ENCODE results near the gene NLRP8.
"Not testable (repeated sequence)": the region's sequence is repeated elsewhere in the genome, so short reads cannot be mapped to it uniquely, and the experiment has no call there.

The NLRP8 gene

DNA sequence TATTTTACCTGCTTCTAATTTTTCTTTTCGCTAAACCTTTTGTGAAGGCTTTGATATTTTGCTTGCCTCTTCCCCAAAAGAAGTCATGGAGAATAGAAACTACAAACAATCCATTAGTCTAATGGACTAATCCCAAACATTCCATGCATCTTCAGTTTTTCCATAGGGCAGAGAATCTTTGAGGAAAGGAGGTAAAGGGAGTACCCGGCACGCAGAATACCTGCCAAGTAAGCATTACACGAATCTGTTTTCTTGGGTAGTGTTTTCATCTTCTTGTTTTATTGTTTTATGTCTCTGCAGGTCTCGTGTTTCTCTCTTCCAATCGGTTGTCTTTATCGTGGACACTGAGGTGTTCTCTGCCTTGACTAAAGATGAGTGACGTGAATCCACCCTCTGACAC lies at the start of gene NLRP8:
TSS of gene NLRP8 (plus strand) at position 301 of the 400 bp plus-strand sequence.
- DNase-seq, result no peak

DNA sequence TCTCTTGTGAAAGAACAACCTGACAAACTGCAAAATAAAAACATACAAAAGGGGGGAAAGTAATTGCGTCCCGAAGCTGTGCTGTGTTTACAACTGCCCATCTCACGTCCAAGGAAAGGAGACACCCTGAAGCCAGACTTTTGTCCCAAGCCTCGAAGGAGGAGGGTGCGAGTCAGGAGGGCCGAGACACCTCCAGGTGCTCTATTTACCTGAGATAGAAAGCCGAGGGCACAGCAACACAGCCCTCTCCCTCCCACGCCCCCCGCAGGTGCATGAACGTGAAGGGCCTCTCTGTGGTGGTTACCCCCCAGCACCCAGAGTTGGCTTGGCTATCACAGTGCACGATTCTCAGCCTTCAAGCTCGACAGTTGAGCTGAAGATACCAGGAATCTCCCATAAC lies 48.7 kb upstream of the NLRP8 start:
- DNase-seq, result no peak

DNA sequence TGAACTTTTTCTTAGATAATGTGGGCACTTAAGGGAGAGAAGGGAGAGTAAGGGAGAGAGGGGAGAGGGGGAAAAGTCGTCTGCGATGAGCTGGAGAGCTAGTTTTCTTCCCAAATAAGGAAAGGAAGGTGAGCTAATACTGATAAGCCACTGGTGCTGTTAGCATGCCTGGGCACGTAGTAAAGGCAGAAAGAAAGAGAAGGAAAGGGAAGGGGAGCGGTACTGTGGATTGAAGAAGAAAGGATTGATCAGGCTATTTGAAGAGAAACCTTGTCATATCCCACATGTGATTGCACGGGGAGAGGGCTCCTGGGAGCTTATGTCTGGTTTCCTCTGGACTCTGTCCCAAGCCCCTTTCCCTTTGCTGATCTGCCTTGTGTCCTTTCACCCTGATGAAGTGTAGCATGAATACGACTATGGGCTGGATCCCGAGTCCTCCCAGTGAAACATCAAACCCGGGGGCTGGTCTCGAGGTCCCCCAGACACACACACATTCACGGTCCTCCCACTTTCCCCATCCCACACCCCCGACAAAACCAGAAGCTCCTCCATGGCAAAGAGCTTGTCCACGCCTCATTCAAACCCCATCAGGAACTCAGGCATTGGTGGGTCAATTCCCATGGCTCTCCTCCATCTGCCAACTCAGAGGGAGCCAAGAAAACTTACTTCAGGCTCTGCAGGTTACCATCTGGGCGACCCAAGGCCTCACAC lies 46.1 kb upstream of the NLRP8 start:
- no peak for DNase-seq

DNA sequence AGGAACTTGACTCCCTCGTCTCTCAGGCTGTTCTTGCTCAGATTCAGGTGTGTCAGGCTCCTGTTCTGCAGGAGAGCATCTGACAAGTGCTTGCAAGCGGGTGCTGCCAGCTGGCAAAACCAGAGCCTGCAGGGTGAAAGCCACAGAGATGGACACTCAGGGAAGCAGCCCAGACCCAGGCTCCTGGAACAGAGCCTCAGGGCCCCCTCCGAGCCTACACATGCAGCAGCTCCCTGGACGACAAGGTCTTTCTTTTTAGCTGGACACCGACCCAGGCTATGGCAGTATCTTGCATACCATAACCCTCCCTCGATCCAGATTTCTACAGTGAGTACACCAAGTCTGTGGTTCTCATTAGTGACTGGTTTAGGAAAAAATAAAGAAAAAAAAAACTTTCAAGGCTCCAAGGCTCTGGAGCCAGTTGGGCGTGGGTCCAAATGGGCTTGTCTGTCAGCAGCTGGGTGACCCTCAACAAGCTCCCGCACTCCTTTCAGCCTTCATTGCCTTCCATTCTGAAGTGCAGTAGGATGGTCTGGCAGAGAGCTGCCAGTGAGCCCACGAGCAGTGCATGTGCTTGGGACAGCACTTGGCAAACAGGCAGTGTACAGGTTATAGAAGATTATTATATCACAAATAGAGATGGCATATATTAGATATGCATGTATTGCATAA lies 45.4 kb upstream of the NLRP8 start:
- no peak for DNase-seq

DNA sequence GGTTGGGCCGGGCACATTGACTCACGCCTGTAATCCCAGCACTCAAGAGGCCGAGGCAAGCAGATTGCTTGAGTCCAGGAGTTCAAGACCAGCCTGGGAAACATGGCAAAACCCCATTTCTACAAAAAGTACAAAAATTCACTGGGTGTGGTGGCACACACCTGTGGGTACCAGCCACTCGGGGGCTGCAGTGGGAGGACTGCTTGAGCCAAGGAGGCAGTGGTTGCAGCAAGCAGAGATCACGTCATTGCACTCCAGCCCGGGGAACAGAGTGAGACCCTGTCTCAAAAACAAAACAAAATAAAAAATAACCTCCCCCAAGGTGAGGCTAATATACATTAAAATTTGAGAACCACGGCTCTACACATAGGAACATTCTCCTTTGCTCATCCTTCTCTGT lies 40.3 kb upstream of the NLRP8 start:
- no peak for DNase-seq

DNA sequence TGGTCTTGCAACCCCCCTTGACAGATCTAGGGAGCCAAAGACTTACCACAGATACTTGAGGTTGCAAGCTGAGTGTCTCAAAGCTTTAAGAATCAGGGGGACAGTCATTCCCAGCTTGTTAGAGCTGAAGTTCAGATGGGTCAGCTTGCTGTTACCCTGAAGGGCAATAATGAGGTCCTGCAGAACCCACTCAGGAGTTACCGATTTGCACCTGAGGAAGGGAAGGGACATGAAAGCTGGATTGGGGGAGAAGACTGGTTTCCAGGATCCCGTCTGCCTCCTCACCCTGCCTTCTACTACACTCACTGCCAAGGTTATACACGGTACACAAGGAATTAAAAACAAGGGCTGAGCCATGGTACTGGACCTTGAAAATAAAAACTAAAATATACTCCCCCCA lies 39.9 kb upstream of the NLRP8 start:
- no peak for DNase-seq

DNA sequence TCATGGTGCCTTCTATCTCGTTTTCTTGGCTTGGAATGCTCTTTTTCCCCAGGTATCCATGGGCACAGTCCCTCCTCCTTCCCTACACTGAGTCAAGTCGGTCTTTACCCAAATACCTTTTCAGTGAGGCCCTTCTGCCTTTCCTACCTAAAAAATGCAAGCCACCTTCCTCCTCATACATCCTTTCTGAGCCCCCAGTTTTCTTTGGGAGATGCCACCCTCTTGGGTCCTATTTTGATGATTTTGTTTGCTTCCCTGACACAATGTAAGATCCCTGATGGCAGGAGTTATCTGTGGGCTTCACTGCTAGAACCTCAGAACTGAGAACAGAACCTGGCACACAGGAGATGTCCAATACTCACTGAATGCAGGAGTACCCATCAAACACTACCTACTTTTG lies 37.8 kb upstream of the NLRP8 start:
- DNase-seq, result no peak

DNA sequence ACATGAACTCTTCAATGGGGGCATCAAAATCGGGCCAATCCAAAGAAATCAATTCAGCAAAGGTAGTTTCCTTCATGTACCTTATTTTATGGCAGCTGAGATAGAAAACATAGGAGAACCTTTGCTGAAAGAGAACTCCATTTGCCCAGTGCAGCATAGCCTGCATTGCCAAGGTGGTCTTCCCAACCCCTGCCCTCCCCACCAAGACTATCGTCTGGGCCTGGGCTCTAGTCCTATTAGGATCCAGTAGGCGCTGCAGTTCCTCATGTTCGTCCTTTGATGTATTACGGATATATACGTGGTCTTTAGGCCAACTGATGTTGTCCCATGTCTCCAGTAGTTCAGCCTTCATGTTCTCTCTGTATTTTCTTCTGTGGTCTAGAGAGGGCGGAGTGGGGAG lies 34.7 kb upstream of the NLRP8 start:
- no peak for DNase-seq

DNA sequence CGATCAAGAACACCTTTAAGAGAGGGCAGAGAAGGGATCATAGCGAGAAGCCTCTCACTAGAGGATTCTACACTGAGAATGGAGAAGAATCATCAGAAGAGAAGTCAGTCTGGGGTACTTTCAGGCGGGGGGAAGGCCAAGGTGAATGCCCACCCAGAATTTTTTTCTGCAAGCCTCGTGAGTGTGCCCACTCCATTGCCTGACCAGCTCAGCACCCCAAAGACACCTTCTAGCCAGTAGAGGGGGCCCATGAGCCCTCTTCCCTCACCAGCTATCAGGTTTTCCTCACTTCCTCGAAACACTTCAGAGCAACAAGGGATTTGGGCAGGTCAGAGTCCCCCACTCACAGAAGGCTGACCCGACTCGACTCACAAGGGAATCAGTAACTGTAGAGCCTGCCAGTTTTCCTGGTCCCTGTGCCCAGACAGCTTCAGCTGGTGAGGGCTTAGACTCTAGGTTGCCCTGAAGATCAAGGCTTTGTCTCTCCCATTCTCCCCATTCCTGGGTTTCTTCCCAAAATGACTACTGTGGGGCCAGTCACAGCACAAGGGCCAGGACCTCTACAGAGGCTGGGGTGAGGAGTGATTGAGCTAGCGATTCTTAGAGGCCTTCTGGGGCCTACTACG lies 33.9 kb upstream of the NLRP8 start:
- DNase-seq, result no peak

DNA sequence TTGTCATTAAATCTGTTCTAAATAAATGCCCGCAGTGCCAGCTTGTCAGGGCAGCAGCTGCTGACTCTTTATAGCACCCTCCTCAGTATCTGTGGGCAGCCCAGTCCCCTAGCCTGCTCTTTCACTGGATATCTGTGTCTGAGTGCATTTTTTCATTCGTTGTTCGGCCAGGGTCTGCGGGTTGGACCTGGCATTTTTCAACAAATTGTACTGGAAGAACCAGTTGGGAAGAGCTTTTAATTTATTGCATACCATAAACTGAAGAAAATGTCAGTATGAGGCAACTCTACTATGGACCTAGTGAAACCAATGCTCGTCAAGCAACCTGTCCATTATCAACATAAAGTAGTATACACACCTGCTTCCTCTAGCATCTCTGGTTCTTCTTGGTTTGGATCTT lies 24.1 kb upstream of the NLRP8 start:
- DNase-seq, result no peak

DNA sequence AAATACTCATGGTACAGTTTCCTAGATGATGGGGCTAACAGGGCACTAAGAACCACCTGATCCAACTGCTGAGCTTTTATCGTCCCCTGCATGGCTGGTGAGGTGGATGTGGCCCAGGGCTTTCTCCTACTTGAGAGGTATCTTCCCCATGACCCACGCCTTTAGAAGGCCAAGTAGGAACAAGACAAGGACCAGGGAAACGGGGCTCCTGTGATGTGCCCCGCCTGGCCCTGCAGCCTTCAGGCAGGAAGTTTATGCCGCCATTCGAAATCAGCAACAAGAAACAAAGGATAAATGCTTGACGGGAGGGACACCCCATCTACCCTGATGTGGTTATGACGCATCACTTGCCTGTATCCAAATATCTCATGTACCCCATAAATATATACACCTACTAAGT lies 19.6 kb upstream of the NLRP8 start:
- DNase-seq, result no peak

DNA sequence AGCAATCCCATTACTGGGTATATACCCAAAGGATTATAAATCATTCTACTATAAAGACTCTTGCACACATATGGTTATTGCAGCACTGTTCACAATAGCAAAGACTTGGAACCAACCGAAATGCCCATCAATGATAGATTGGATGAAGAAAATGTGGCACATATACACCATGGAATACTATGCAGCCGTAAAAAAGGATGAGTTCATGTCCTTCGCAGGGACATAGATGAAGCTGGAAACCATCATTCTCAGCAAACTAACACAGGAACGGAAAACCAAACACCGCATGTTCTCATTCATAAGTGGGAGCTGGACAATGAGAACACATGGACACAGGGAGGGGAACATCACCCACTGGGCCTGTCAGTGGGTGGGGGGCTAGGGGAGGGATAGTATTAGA lies 18.4 kb upstream of the NLRP8 start:
- DNase-seq, result not testable (repeated sequence)

DNA sequence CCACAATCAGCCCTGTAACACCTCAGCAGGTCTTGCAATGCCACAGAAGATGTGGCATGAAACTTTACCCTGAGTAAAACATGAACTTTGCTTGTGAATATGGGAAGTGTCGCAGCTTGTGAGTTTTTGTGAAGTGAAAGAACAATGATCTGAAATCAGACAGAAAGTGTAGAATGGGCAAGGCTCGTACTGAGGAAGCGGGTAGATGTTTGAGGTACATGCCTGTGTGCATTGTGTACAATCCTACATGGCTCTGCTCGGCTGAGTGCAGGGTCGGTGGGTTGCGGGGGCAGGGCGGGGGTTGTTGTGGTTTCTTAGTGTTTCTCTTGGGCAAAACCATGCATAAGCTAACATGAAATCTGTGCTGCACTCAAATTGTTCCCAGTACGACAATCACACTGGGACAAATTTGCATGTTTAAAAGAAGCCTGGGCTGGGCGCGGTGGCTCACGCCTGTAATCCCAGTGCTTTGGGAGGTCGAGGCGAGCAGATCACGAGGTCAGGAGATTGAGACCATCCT lies 16.6 kb upstream of the NLRP8 start:
- DNase-seq, result no peak

DNA sequence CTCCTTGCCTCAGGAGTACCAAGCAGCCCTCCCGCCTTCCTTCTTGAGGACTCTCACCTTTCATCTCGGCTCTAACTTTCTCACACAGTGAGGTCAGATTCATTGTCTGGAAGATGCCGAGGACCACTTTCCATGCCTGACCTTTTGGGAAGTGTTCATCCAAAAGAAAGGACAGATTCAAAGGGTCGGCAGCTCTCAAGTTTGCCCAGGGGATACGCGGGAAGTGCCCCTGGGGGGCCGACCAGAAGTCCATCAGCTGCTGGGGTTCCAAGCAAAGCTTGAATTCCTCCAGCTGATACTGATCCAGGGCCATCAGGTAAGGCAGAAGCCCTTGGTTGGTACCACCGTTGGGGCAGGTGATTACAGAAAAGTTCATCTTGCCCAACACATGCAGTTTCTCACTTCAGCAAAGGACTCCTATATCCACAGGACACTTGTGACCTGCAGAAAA lies 15.7 kb upstream of the NLRP8 start, which contains the start of gene NLRP13:
TSS of gene NLRP13 (minus strand) at position 401 of the 451 bp plus-strand sequence. CDS start at position 376, 25 bp downstream.
- no peak for DNase-seq

DNA sequence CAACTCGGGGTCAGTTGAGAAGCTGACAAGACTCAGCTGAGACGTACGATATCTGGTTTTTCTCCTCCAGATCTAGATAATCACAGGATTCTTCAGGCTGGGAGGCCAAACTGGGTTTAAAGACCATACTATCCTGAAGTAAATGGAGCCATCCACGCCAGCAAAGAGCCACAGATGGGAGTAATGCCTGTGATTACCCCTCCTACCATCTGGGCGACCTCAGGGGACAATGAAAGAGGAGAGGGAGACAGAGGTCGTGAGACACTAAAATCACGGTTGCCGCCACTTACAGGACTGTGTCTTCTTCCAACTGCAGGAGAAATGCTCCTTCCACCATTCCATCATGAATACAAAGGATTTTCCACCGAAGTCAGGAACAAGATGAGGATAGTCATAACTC lies 12.4 kb upstream of the NLRP8 start:
- no peak for DNase-seq

DNA sequence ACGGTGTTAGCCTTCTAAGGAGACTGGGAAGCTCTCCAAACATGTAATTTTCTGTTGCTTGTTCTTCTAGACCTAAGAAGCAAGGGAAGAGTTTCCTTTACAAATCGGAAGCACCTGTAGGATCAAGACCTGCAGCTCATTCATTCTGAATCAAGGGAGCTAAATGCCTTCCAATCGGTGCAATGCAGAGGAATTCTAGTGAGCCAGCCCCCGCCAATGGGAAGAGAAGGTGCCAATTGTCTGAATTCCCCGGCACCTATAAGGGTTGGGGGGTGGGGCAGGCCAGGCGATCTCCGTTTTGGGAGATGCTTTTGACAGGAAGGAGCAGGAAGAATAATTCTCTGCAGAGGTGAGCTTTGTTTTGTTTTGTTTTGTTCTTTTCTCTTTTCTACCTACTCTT lies 8.4 kb upstream of the NLRP8 start:
- DNase-seq, result no peak

DNA sequence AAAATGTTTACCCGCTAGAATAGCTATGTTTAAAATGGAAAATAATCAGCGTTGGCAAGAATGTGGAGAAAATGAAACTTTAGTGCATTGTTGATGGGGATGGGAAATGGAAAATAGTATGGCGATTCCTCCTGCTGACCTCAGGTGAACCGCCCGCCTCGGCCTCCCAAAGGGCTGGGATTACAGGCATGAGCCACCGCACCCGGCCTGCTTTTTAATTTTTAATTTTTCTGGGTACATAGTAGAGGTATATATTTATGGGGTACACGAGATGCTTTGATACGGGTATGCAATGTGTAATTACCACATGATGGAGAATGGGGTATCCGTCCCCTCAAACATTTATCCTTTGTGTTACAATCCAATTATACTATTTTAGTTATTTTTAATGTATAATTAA lies 7.3 kb upstream of the NLRP8 start:
- DNase-seq, result no peak

DNA sequence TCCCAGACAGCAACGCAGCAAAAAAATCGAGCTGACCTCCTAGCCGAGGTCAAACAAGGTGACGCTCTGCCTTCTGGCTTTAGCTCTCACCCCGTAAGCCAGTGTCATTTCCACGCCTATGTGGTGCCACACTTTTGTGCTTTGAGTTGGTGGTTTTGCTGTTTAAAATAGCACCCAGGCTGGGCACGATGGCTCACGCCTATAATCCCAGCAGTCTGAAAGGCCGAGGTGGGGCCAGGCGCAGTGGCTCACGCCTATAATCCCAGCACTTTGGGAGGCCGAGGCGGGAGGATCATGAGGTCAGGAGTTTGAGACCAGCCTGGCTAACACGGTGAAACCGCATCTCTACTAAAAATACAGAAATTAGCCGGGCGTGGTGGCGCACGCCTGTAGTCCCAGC lies 2.9 kb downstream of the NLRP8 start:
- not testable (repeated sequence) for DNase-seq

DNA sequence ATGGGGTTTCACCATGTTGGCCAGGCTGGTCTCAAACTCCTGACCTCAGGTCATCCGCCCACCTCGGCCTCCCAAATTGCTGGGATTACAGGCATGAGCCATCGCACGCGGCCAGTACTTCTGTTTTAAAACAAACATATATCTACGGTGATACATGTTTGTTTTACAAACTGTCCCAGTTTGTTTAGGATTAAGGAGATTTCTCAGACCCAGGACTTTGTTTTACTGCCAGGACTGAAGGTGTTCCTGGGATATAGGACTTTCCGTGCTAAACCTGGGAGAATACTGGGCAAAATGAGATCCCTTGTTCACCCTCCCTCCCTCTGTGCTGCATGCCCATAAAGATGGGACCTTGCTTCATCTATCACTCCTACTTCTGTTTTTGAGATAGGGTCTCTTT lies 8.8 kb downstream of the NLRP8 start:
- no peak for DNase-seq

DNA sequence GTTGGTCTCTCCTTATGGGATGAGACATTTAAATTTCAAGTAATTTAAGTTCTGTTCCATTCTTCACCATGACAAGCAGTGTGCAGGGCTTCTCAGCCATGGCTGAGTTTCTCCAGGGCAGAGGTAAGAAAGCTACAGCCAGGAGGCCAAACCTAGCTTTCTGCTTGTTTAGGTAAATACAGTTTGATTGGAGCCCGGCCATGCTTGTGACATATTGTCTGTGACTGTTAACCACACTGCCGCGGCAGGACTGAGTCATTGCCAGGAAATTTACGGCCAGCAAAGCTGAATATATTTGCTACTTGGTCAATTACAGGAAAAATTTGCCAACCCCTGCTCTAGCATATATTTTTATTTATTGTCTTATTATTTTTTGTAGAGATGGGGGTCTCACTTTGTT lies 10.7 kb downstream of the NLRP8 start:
- no peak for DNase-seq

DNA sequence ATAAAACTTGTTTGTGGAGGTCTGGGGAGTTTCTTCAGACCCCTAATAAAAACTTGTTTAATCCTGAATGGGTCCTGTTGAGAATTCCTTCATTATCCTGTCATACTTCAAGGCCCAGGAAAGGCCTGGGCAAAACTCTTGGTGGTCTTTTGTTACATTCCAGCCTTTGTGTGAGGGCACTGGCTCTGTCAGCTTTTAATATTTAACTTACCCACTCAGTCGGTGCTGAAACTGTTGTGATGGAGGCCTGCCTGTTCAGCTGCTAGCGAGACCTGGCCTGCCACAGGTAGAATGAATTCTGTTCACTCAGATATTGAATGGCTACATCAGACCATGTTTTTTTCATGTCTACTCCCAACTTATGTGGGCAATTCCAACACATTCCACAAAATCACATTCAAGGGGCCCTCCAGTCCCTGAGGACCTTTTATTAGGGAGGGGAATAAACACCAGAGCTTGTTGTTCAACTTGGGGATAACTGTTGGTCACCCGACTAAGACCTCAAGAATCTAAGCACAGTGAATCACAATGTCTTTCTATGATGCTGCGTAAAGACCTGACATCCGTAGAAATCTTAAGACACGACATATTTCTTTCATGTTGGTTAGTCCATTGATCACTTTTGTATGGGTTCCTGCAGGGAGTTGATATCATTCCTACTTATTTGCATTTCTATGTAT lies 12.5 kb downstream of the NLRP8 start:
- DNase-seq, result no peak

DNA sequence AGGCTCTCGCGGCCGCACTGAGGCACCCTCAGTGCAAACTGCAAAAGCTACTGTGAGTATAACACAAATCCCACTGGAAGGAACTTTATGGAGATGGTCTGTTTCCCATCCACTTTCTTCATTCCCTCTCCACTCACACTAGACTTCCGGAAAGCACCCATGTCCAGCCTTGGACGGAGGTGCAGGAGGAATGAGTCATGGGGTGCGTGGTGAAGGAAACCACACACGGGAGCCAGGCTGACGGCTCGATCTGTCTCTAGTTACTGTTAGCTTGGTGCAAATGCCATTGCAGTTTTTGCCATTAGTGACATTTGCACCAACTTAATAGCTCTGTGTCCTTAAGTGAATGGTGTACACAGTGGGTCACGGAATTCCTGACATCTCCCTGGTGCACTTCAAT lies 14.6 kb downstream of the NLRP8 start:
- no peak for DNase-seq

DNA sequence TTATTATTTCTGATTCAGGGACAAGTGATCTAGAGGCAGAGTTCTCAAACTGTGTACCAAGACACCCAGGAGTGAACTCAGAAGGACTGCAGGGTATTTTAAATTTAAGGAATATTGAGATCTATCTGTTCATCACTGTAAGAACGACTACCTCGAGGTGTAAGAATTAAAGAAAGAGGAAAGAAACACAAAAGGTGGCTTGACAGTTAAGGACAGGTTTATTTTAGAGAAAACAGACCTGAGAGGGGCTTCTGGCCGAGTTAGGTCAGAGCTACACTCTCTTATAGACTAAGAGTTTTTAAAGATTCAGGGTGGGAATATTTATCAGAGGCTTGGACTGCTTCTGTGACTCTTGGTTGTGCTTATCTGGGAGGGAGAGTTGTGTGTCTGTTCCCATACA lies 26.4 kb downstream of the NLRP8 start:
- DNase-seq, result no peak

All from fibroblast of skin of right quadriceps (primary cell).